ENCODE results near the gene TUNAR.
"Not testable (repeated sequence)": the region's sequence is repeated elsewhere in the genome, so short reads cannot be mapped to it uniquely, and the experiment has no call there.

The TUNAR gene

GRCh38 chr14:95961481-95961880, 84.8 kb downstream of the TUNAR start:
- FAIRE-seq = no peak
- no peak for DNase-seq (ENCODE audit: insufficient read length, low spot score)

- DNase-seq (ENCODE audit: insufficient read length, low spot score) = no peak
- no peak for FAIRE-seq
Measured at GRCh38 chr14:95964901-95965300, 88.3 kb downstream of the TUNAR start.

- DNase-seq (ENCODE audit: insufficient read length, low spot score); FAIRE-seq: not testable (repeated sequence)
Measured at GRCh38 chr14:95968048-95968447, 91.4 kb downstream of the TUNAR start.
